ENCODE results near the gene SOD2.
A peak's percentile ranks its signal among the peaks of the same experiment; 100 is the strongest.

Gene SOD2

DNA sequence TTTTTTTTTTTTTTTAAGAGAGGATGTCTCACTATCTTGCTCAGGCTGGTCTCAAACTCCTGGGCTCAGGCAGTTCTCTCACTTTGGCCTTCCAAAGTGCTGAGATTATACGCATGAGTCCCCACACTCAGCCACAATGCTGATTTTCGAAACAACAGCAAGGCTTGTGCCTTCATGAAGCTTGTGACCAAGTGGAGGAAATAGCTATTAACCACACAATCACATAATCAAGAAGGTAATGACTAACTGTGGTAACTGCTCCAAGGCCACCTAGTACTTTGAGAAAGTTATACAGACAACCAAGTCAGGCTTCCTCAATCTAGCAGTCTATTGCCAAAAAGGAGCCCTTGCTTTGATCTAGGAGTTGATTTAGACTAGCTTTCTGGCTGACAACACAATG lies 46.3 kb downstream of the SOD2 start:
- DNase-seq (ENCODE audit: low read depth in 1 of 2, low spot score in 1 of 2) = no peak
- no peak overlapping the region for H3K4me3 ChIP-seq (replicated peaks; ENCODE audit: insufficient read depth, low read length)
- H3K27ac ChIP-seq (replicated peaks) = no peak overlapping the region
- H3K27me3 ChIP-seq (ENCODE audit: insufficient read depth, poor library complexity, severe bottlenecking) = no peaks in the 10 kb centered on the region
- TF ChIP-seq SPI1 (IDR thresholded peaks at IDR 0.05; ENCODE audit: borderline replicate concordance, low read depth) = no peak
- TF ChIP-seq, protein P1, sequence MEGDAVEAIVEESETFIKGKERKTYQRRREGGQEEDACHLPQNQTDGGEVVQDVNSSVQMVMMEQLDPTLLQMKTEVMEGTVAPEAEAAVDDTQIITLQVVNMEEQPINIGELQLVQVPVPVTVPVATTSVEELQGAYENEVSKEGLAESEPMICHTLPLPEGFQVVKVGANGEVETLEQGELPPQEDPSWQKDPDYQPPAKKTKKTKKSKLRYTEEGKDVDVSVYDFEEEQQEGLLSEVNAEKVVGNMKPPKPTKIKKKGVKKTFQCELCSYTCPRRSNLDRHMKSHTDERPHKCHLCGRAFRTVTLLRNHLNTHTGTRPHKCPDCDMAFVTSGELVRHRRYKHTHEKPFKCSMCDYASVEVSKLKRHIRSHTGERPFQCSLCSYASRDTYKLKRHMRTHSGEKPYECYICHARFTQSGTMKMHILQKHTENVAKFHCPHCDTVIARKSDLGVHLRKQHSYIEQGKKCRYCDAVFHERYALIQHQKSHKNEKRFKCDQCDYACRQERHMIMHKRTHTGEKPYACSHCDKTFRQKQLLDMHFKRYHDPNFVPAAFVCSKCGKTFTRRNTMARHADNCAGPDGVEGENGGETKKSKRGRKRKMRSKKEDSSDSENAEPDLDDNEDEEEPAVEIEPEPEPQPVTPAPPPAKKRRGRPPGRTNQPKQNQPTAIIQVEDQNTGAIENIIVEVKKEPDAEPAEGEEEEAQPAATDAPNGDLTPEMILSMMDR (IDR thresholded peaks at IDR 0.05; ENCODE audit: insufficient read depth, low read length) = no peak
- TF ChIP-seq, protein P2, sequence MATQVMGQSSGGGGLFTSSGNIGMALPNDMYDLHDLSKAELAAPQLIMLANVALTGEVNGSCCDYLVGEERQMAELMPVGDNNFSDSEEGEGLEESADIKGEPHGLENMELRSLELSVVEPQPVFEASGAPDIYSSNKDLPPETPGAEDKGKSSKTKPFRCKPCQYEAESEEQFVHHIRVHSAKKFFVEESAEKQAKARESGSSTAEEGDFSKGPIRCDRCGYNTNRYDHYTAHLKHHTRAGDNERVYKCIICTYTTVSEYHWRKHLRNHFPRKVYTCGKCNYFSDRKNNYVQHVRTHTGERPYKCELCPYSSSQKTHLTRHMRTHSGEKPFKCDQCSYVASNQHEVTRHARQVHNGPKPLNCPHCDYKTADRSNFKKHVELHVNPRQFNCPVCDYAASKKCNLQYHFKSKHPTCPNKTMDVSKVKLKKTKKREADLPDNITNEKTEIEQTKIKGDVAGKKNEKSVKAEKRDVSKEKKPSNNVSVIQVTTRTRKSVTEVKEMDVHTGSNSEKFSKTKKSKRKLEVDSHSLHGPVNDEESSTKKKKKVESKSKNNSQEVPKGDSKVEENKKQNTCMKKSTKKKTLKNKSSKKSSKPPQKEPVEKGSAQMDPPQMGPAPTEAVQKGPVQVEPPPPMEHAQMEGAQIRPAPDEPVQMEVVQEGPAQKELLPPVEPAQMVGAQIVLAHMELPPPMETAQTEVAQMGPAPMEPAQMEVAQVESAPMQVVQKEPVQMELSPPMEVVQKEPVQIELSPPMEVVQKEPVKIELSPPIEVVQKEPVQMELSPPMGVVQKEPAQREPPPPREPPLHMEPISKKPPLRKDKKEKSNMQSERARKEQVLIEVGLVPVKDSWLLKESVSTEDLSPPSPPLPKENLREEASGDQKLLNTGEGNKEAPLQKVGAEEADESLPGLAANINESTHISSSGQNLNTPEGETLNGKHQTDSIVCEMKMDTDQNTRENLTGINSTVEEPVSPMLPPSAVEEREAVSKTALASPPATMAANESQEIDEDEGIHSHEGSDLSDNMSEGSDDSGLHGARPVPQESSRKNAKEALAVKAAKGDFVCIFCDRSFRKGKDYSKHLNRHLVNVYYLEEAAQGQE (IDR thresholded peaks at IDR 0.05; ENCODE audit: insufficient replicate concordance, low read depth) = no peak
- no peak for TF ChIP-seq POLR2AphosphoS5 (IDR thresholded peaks at IDR 0.05; ENCODE audit: low read depth)
- TF ChIP-seq GABPA (IDR thresholded peaks at IDR 0.05; ENCODE audit: low read depth) = no peak

DNA sequence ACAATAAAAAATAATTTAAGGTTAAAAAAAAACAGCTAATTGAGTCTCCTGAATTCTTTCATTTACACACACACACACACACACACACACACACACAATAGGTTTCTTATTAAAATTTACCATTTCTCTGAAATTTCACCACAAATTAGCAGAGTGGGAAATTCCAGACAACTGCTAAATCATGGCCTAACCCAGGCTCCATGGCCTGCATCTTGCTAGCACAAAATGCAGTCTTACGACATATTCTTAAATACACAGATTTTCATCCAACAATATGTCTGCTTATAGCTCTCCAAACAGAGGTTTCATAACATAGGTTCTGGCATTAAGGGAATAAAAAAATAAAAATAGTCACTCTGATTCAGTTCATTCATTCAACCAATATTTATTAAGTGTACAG lies 46.9 kb downstream of the SOD2 start:
- TF ChIP-seq SPI1 (IDR thresholded peaks at IDR 0.05; ENCODE audit: borderline replicate concordance, low read depth) (no peak), GABPA (IDR thresholded peaks at IDR 0.05; ENCODE audit: low read depth) (no peak), POLR2AphosphoS5 (IDR thresholded peaks at IDR 0.05; ENCODE audit: low read depth) (no peak)
- TF ChIP-seq, protein P1 (IDR thresholded peaks at IDR 0.05; ENCODE audit: insufficient read depth, low read length) = no peak
- TF ChIP-seq, protein P2 (IDR thresholded peaks at IDR 0.05; ENCODE audit: insufficient replicate concordance, low read depth) = no peak
- Histone ChIP-seq H3K27ac (replicated peaks) (no peak overlapping the region), H3K27me3 (ENCODE audit: insufficient read depth, poor library complexity, severe bottlenecking) (no peaks in the 10 kb centered on the region), H3K4me3 (replicated peaks; ENCODE audit: insufficient read depth, low read length) (no peak overlapping the region)
- DNase-seq (ENCODE audit: low read depth in 1 of 2, low spot score in 1 of 2) = peak in 1 of 2 experiments; percentile 16

DNA sequence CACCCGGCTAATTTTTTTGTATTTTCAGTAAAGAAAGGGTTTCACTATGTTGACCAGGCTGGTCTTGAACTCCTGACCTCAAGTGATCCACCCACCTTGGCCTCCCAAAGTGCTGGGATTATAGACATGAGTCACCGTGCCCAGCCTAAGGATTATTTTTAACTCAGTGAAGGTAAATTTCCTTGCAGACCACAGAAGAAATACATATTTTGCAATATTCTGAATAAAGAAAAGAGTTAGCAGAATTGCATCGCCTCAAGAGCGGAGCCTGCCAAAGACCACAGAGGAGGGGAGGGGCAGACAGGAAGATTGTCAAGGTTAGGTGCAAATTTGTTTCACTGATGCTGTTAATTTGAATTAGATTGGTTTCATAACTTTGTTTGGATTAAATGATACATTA lies 47.4 kb downstream of the SOD2 start:
- no peaks in the 10 kb centered on the region for H3K27me3 ChIP-seq (ENCODE audit: insufficient read depth, poor library complexity, severe bottlenecking)
- H3K27ac ChIP-seq (replicated peaks) = no peak overlapping the region
- no peak overlapping the region for H3K4me3 ChIP-seq (replicated peaks; ENCODE audit: insufficient read depth, low read length)
- peak in 1 of 2 experiments; percentile 54 for DNase-seq (ENCODE audit: low read depth in 1 of 2, low spot score in 1 of 2)
- TF ChIP-seq, protein P2 (IDR thresholded peaks at IDR 0.05; ENCODE audit: insufficient replicate concordance, low read depth) = no peak
- TF ChIP-seq GABPA (IDR thresholded peaks at IDR 0.05; ENCODE audit: low read depth) = no peak
- TF ChIP-seq POLR2AphosphoS5 (IDR thresholded peaks at IDR 0.05; ENCODE audit: low read depth) = no peak
- TF ChIP-seq, protein P1 (IDR thresholded peaks at IDR 0.05; ENCODE audit: insufficient read depth, low read length) = no peak
- no peak for TF ChIP-seq SPI1 (IDR thresholded peaks at IDR 0.05; ENCODE audit: borderline replicate concordance, low read depth)
